ENCODE measurements around the gene TMEM187. TPM values are rescaled to one million over a fixed set of nuclear protein-coding genes. Genes with fewer than 3 reads are reported as not detected.

TMEM187 gene
- total and polyA plus RNA-seq, 10 of the 15 experiments (the other 5 are each of a cell fraction or from before 2014, with no cell fraction given): 0.45 to 8.5 (median 4.1) TPM

DNA sequence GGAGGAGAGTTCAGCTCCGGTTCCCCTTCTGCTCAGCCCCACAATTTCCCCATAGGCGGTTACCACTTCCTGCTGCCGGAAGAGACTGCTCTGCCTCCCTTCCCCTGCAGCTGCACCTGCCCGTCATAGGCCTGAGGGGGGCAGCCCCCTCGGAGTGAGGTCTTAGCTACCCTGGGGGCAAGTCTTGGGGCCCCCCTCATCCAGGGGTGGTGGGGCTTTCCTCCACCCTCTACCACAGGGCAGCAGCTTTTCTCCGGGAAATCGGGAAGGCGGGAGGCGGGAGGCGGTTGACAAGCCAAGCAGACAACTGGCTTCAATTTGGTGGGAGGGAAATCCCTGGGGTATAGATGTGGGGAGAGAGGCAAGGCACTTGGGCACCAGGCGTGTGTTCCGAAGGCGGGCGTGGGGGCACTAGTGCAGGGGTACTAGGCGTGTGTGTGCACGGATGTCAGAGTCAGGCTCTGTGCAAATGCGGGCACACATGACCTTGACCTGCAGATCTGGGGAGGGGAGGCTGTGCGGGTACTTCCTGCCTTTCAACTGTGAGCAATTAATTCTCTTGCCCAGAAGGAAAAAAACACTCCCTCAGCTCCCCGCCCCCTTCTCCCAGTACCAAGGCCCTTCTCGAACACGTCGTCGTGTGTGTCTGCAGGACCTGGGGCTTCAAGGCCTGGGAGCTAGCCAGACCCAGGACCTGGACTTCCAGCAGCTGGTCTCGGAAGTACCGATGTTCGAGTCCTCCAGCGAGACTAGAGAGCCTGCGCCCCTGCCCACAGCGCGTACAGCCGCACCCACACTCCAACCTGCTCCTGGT lies 45.5 kb upstream of the TMEM187 start:
- ChIA-PET SMC1A (ENCODE audit: uncharacterized antibody, unreplicated experiment) (interaction anchor here (0.7 to 5.5 kb wide), 4 partner anchors 21 to 133 kb away, joined by 3 to 61 read pairs (median 4); partner anchors contain the start of genes IDH3G and SSR4), POLR2A (interaction anchor here (0.8 to 5.8 kb wide), 12 partner anchors 8 to 200 kb away, joined by 3 to 68 read pairs (median 4); partner anchors contain the start of genes HCFC1, NAA10, RENBP and TMEM187), RAD21 (ENCODE audit: unreplicated experiment) (interaction anchor here (1.1 to 6.2 kb wide), 4 partner anchors 8 to 81 kb away, joined by 3 to 48 read pairs (median 10); partner anchors contain the start of genes HCFC1 and NAA10), CTCF (interaction anchor here (0.6 to 8.7 kb wide), 7 partner anchors 21 to 137 kb away, joined by 3 to 172 read pairs (median 3); partner anchors contain the start of gene RENBP)
- BruUV-seq (replicated peaks): no TSS peak
- ATAC-seq (peak; percentile 64), DNase-seq (ENCODE audit: low read depth, low spot score) (peak; percentile 55), FAIRE-seq (peak; percentile 88)
- in situ Hi-C loops (cut with MboI): loop anchor here (10.0 kb wide), 1 partner anchor 58 kb away; no protein-coding TSS in a partner anchor
- Histone ChIP-seq H3K4me1 (ENCODE audit: control insufficient read depth, insufficient read depth, low read length) (peaks cover 9% of the 10 kb centered on the region; the same call in 1 of the 2 replicates), H4K20me1 (ENCODE audit: control insufficient read depth, insufficient read depth) (no peaks in the 10 kb centered on the region), H3K9me3 (replicated peaks; ENCODE audit: control insufficient read depth, insufficient read depth, low read length) (no peaks in the 10 kb centered on the region; the same call in 2 of the 3 replicates), H3K27ac (ENCODE audit: control insufficient read depth, insufficient read depth) (peak overlapping the region; percentile 98), H3K27me3 (replicated peaks in 1 of 2; ENCODE audit: control insufficient read depth in 2 of 2, insufficient read depth in 2 of 2, low read length in 1 of 2) (no peaks in the 10 kb centered on the region), H3K9ac (ENCODE audit: control insufficient read depth, insufficient read depth, low read length) (peak overlapping the region; percentile 97), H3K4me2 (ENCODE audit: control insufficient read depth, insufficient read depth) (peak overlapping the region; percentile 93), H3K4me3 (peak overlapping the region; percentile 74), H3K79me2 (ENCODE audit: control insufficient read depth, insufficient read depth, low read length) (peaks cover 39% of the 10 kb centered on the region), H3K36me3 (ENCODE audit: control insufficient read depth in 2 of 2, insufficient read depth in 2 of 2, low read length in 1 of 2) (peaks cover 0 to 2% of the 10 kb centered on the region in 2 experiments; a peak in 3 of 4 replicates), H2AFZ (ENCODE audit: control insufficient read depth, low read depth, low read length) (no peak overlapping the region; the same call in 1 of the 2 replicates)
- intact Hi-C loops (cut with micrococcal nuclease; ENCODE audit: unreplicated experiment): loop anchor here (2.0 to 5.0 kb wide), 4 partner anchors 44 to 445 kb away; partner anchors contain the start of genes ABCD1, BCAP31, FLNA and HCFC1
- WGBS (ENCODE audit: insufficient coverage, insufficient replicate concordance, low lambda C conversion rate, missing lambda C conversion rate): under 1% methylated on average over 29 of the region's 31 CpGs
- no peak; the same call in 1 of the 2 replicates for TF ChIP-seq PML (IDR thresholded peaks at IDR 0.05; ENCODE audit: low read length)
- TF ChIP-seq CREM (IDR thresholded peaks at IDR 0.05; ENCODE audit: low read depth): peak; percentile 53; the same call in 1 of the 2 replicates
- no peak for TF ChIP-seq RAD21 (IDR thresholded peaks at IDR 0.05; ENCODE audit: insufficient read depth, low read depth, low read length)
- 0 out of 2 replicates have a peak, but pooled peaks have one; percentile 46 for TF ChIP-seq CHD2 (IDR thresholded peaks at IDR 0.05; ENCODE audit: borderline replicate concordance, low read depth, low read length)
- 0 out of 2 replicates have a peak, but pooled peaks have one; percentile 35 for TF ChIP-seq NFYB (IDR thresholded peaks at IDR 0.05; ENCODE audit: insufficient read depth, low read depth, low read length)
- TF ChIP-seq NBN (IDR thresholded peaks at IDR 0.05): 0 out of 2 replicates have a peak, but pooled peaks have one; percentile 56
- TF ChIP-seq NFXL1 (IDR thresholded peaks at IDR 0.05; ENCODE audit: borderline replicate concordance): no peak
- TF ChIP-seq SMAD5 (IDR thresholded peaks at IDR 0.05; ENCODE audit: low read depth): peak; percentile 24; the same call in 1 of the 2 replicates
- TF ChIP-seq DPF2 (IDR thresholded peaks at IDR 0.05): peak; percentile 52
- no peak for TF ChIP-seq TCF7 (IDR thresholded peaks at IDR 0.05; ENCODE audit: borderline replicate concordance)
- no peak for TF ChIP-seq KDM1A (IDR thresholded peaks at IDR 0.05; ENCODE audit: borderline replicate concordance)
- TF ChIP-seq YBX1 (IDR thresholded peaks at IDR 0.05): no peak
- TF ChIP-seq GABPA (IDR thresholded peaks at IDR 0.05; ENCODE audit: low read depth): peak; percentile 71; the same call in 1 of the 2 replicates
- no peak for TF ChIP-seq NRF1 (conservative IDR thresholded peaks at IDR 0.05; ENCODE audit: low read depth, low read length)
- no peak; the same call in 1 of the 2 replicates for TF ChIP-seq CBFB (IDR thresholded peaks at IDR 0.05; ENCODE audit: low read depth)
- TF ChIP-seq MYB (IDR thresholded peaks at IDR 0.05; ENCODE audit: borderline replicate concordance, low read depth, low read length): no peak
- TF ChIP-seq, protein P1, sequence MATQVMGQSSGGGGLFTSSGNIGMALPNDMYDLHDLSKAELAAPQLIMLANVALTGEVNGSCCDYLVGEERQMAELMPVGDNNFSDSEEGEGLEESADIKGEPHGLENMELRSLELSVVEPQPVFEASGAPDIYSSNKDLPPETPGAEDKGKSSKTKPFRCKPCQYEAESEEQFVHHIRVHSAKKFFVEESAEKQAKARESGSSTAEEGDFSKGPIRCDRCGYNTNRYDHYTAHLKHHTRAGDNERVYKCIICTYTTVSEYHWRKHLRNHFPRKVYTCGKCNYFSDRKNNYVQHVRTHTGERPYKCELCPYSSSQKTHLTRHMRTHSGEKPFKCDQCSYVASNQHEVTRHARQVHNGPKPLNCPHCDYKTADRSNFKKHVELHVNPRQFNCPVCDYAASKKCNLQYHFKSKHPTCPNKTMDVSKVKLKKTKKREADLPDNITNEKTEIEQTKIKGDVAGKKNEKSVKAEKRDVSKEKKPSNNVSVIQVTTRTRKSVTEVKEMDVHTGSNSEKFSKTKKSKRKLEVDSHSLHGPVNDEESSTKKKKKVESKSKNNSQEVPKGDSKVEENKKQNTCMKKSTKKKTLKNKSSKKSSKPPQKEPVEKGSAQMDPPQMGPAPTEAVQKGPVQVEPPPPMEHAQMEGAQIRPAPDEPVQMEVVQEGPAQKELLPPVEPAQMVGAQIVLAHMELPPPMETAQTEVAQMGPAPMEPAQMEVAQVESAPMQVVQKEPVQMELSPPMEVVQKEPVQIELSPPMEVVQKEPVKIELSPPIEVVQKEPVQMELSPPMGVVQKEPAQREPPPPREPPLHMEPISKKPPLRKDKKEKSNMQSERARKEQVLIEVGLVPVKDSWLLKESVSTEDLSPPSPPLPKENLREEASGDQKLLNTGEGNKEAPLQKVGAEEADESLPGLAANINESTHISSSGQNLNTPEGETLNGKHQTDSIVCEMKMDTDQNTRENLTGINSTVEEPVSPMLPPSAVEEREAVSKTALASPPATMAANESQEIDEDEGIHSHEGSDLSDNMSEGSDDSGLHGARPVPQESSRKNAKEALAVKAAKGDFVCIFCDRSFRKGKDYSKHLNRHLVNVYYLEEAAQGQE (IDR thresholded peaks at IDR 0.05; ENCODE audit: low read depth, low read length): no peak
- no peak for TF ChIP-seq BRCA1 (IDR thresholded peaks at IDR 0.05; ENCODE audit: low read depth, low read length)
- peak; percentile 69; the same call in 1 of the 2 replicates for TF ChIP-seq IKZF1 (conservative IDR thresholded peaks at IDR 0.05)
- TF ChIP-seq NR2C2 (IDR thresholded peaks at IDR 0.05; ENCODE audit: borderline replicate concordance, control insufficient read depth, insufficient read length, low read depth): no peak
- no peak for TF ChIP-seq PAX8 (IDR thresholded peaks at IDR 0.05)

Measured in GM12878 (cell line).